Osteocyte (in vitro differentiated cells): ENCODE measurements around the gene WDR70. TPM values are rescaled to one million over a fixed set of nuclear protein-coding genes. Genes with fewer than 3 reads are reported as not detected.

Source experiments
- DNase-seq: peaks from one replicate; pipeline ENCODE4 v3.0.0; 2021; ENCODE audit warnings: mixed read lengths; ENCODE audit not compliant: unreplicated experiment; ENCODE audit errors: extremely low spot score
- H3K27ac Mint-ChIP-seq: one replicate; pipeline ENCODE4 v1.8.0; 2021; ENCODE audit warnings: mild to moderate bottlenecking, mixed read lengths; ENCODE audit not compliant: unreplicated experiment
- H3K27me3 Mint-ChIP-seq: one replicate; pipeline ENCODE4 v1.8.0; 2021; ENCODE audit warnings: mixed read lengths; ENCODE audit not compliant: unreplicated experiment
- H3K36me3 Mint-ChIP-seq: one replicate; pipeline ENCODE4 v1.8.0; 2021; ENCODE audit warnings: mixed read lengths; ENCODE audit not compliant: unreplicated experiment
- H3K4me1 Mint-ChIP-seq: one replicate; pipeline ENCODE4 v1.8.0; 2021; ENCODE audit warnings: mixed read lengths; ENCODE audit not compliant: unreplicated experiment
- H3K4me3 Mint-ChIP-seq: one replicate; pipeline ENCODE4 v1.8.0; 2021; ENCODE audit warnings: mild to moderate bottlenecking, moderate library complexity, mixed read lengths; ENCODE audit not compliant: unreplicated experiment
- H3K9me3 Mint-ChIP-seq: one replicate; pipeline ENCODE4 v1.8.0; 2021; ENCODE audit warnings: mixed read lengths; ENCODE audit not compliant: unreplicated experiment
- total RNA-seq: library from RNA; stranded (reverse); gene quantifications from 2 replicates; pipeline ENCODE4 v1.2.1, GENCODE V29; 2021
- TF ChIP-seq, protein P1 (sequence below): fragments of 200-600 bp; sonication (generic); IDR thresholded peaks from 2 replicates; pipeline ENCODE4 v1.5.0; 2021; ENCODE audit warnings: antibody characterized with exemption, mild to moderate bottlenecking, moderate library complexity

Gene WDR70
- total RNA-seq, 1 donor from 2014 or later, result 35.4 TPM

DNA sequence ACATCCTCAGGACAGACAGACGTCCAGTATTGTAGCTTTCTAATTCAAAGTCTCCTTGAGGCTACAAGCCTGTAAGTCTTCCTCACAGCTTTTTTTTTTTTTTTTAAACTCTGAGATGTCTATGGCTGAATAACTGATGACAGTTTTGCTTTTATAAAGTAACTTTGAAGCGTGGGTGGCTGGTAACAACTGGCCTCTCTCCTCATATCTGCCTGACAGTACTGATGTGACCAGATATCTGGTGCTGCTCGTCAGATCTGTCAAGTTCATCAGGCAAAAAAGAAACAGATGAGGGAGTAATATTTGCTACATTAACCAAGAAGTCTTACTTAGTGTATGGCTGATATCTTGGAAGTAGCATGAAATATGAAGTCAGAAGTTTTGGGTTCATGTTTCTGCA is 388.1 kb downstream of the WDR70 start:
- Mint-ChIP-seq H3K4me3 (no peak overlapping the region), H3K27me3 (no peaks in the 10 kb centered on the region), H3K27ac (no peak overlapping the region), H3K36me3 (no peaks in the 10 kb centered on the region), H3K4me1 (peaks cover 23% of the 10 kb centered on the region), H3K9me3 (no peaks in the 10 kb centered on the region)
- TF ChIP-seq, protein P1, sequence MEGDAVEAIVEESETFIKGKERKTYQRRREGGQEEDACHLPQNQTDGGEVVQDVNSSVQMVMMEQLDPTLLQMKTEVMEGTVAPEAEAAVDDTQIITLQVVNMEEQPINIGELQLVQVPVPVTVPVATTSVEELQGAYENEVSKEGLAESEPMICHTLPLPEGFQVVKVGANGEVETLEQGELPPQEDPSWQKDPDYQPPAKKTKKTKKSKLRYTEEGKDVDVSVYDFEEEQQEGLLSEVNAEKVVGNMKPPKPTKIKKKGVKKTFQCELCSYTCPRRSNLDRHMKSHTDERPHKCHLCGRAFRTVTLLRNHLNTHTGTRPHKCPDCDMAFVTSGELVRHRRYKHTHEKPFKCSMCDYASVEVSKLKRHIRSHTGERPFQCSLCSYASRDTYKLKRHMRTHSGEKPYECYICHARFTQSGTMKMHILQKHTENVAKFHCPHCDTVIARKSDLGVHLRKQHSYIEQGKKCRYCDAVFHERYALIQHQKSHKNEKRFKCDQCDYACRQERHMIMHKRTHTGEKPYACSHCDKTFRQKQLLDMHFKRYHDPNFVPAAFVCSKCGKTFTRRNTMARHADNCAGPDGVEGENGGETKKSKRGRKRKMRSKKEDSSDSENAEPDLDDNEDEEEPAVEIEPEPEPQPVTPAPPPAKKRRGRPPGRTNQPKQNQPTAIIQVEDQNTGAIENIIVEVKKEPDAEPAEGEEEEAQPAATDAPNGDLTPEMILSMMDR, result no peak
- DNase-seq, result no peak

DNA sequence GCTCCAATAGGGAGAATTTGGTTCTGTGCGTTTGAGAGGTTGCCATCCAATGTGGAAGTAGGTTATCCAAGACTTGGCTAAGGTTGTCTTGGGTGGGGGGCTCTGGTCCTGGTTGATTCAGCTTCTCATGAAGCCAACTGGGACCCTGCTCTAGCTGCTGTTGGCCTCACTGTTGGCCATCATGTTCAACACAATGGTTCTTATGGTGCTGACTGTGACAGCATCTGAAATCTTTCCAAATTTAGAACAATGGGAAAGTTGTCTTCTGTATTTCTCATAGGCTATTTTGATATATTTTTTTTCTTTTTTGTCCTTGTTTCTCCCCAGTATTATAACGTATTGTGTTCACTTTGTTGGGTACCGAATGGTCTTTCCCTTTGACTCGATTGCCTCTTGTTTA is 388.8 kb downstream of the WDR70 start:
- Mint-ChIP-seq H3K4me3 (no peak overlapping the region), H3K4me1 (peaks cover 25% of the 10 kb centered on the region), H3K27ac (no peak overlapping the region), H3K36me3 (no peaks in the 10 kb centered on the region), H3K27me3 (no peaks in the 10 kb centered on the region), H3K9me3 (no peaks in the 10 kb centered on the region)
- TF ChIP-seq, protein P1, result no peak
- DNase-seq, result no peak

DNA sequence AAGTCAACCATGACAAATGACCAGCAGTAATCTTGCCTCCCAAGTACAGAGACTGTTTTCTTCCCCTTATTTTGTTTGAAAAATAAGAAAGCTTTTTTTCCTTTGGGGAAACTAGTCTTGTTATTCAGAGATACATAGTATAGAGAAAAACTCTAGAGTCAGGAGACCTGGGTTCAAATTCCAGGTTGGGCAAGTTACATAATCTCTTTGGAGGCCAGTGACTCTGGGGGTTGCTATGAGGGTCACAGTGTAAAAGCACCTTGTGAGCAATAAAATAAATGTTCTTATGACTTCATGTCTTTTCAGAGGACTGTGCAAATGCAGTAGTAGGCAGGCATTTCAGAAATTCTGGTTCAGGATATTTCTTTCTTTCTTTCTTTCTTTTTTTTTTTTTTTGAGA is 389.3 kb downstream of the WDR70 start:
- H3K27ac Mint-ChIP-seq, result no peak overlapping the region
- DNase-seq, result no peak
- no peaks in the 10 kb centered on the region for H3K9me3 Mint-ChIP-seq
- H3K27me3 Mint-ChIP-seq, result no peaks in the 10 kb centered on the region
- H3K36me3 Mint-ChIP-seq, result no peaks in the 10 kb centered on the region
- peaks cover 25% of the 10 kb centered on the region for H3K4me1 Mint-ChIP-seq
- no peak overlapping the region for H3K4me3 Mint-ChIP-seq
- TF ChIP-seq, protein P1, result no peak

GRCh38 chr5:37769108-37769507 is 390.0 kb downstream of the WDR70 start:
- Mint-ChIP-seq H3K9me3 (no peaks in the 10 kb centered on the region), H3K27ac (no peak overlapping the region), H3K27me3 (no peaks in the 10 kb centered on the region), H3K36me3 (no peaks in the 10 kb centered on the region), H3K4me1 (peaks cover 25% of the 10 kb centered on the region), H3K4me3 (no peak overlapping the region)
- DNase-seq, result no peak
- TF ChIP-seq, protein P1, result no peak

- H3K4me1 Mint-ChIP-seq, result peaks cover 25% of the 10 kb centered on the region
- TF ChIP-seq, protein P1, result no peak
- no peak overlapping the region for H3K27ac Mint-ChIP-seq
- H3K36me3 Mint-ChIP-seq, result peaks cover under 1% of the 10 kb centered on the region
- no peaks in the 10 kb centered on the region for H3K27me3 Mint-ChIP-seq
- no peak overlapping the region for H3K4me3 Mint-ChIP-seq
- H3K9me3 Mint-ChIP-seq, result peaks cover under 1% of the 10 kb centered on the region
- DNase-seq, result no peak
These were observed 390.7 kb downstream of the WDR70 start for GRCh38 chr5:37769840-37770239.
